Measurements from ENCODE around the gene C5orf63.

DNA sequence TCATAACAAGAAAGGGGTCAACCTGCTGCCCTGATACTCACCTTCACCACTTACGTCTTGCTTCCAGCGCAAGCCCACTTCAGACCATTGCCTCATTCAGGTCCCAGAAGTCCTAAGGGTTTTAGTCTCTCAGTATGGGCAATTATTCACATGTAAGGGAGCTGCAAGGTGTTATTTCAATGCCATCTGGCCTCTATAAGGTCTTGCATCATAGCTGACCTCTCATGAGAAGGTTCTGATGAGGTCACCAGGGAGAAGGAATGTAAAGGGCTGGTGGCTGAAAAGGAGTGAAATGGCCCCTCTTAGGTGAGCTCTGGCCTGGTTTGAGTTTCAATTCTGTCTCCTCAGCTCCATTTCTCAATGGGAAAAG is 41.5 kb downstream of the C5orf63 start:
- TF ChIP-seq POLR2A (IDR thresholded peaks at IDR 0.05; ENCODE audit: low read depth, low read length) (no peak), EZH2 (IDR thresholded peaks at IDR 0.05; ENCODE audit: borderline replicate concordance, low read depth, low read length, severe bottlenecking) (no peak), GATA2 (IDR thresholded peaks at IDR 0.05; ENCODE audit: insufficient read depth, insufficient read length, low read depth, low read length) (no peak), POLR2AphosphoS5 (IDR thresholded peaks at IDR 0.05; ENCODE audit: insufficient read depth, low read depth, low read length) (no peak), MYC (IDR thresholded peaks at IDR 0.05; ENCODE audit: low read depth, low read length) (no peak)
- TF ChIP-seq, protein P1, sequence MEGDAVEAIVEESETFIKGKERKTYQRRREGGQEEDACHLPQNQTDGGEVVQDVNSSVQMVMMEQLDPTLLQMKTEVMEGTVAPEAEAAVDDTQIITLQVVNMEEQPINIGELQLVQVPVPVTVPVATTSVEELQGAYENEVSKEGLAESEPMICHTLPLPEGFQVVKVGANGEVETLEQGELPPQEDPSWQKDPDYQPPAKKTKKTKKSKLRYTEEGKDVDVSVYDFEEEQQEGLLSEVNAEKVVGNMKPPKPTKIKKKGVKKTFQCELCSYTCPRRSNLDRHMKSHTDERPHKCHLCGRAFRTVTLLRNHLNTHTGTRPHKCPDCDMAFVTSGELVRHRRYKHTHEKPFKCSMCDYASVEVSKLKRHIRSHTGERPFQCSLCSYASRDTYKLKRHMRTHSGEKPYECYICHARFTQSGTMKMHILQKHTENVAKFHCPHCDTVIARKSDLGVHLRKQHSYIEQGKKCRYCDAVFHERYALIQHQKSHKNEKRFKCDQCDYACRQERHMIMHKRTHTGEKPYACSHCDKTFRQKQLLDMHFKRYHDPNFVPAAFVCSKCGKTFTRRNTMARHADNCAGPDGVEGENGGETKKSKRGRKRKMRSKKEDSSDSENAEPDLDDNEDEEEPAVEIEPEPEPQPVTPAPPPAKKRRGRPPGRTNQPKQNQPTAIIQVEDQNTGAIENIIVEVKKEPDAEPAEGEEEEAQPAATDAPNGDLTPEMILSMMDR (IDR thresholded peaks at IDR 0.05; ENCODE audit: extremely low read depth in 1 of 2, insufficient read depth in 1 of 2, low read depth in 1 of 2, low read length in 2 of 2) = no peak
